Measurements from ENCODE around the gene B4GAT1.
"Not testable (repeated sequence)": the region's sequence is repeated elsewhere in the genome, so short reads cannot be mapped to it uniquely, and the experiment has no call there.

Gene B4GAT1

GRCh38 chr11:66311965-66312548 is 35.4 kb downstream of the B4GAT1 start:
- DNase-seq (ENCODE audit: low read depth): peak; percentile 97
- peak; percentile 96 for TF ChIP-seq CTCF (conservative IDR thresholded peaks at IDR 0.05; ENCODE audit: low read depth, low read length)
- H3K4me3 ChIP-seq (ENCODE audit: low read depth, low read length): peak overlapping the region; percentile 65

GRCh38 chr11:66311470-66311964 is 35.9 kb downstream of the B4GAT1 start:
- DNase-seq (ENCODE audit: low read depth): no peak
- peak overlapping the region; percentile 65 for H3K4me3 ChIP-seq (ENCODE audit: low read depth, low read length)
- no peak for TF ChIP-seq CTCF (conservative IDR thresholded peaks at IDR 0.05; ENCODE audit: low read depth, low read length)

- not testable (repeated sequence) for H3K4me3 ChIP-seq (ENCODE audit: low read depth, low read length)
Observed at GRCh38 chr11:66310803-66311440, 36.5 kb downstream of the B4GAT1 start.

GRCh38 chr11:66310324-66310723 is 37.1 kb downstream of the B4GAT1 start:
- DNase-seq (ENCODE audit: low read depth): no peak
- TF ChIP-seq CTCF (conservative IDR thresholded peaks at IDR 0.05; ENCODE audit: low read depth, low read length): no peak
- no peak overlapping the region for H3K4me3 ChIP-seq (ENCODE audit: low read depth, low read length)

More at GRCh38 chr11:66310803-66311440, 36.5 kb downstream of the B4GAT1 start:
- not testable (repeated sequence) for DNase-seq (ENCODE audit: low read depth)

GRCh38 chr11:66309475-66309874 is 38.0 kb downstream of the B4GAT1 start:
- H3K4me3 ChIP-seq (ENCODE audit: low read depth, low read length): no peak overlapping the region
- DNase-seq (ENCODE audit: low read depth): no peak
- no peak for TF ChIP-seq CTCF (conservative IDR thresholded peaks at IDR 0.05; ENCODE audit: low read depth, low read length)

GRCh38 chr11:66302656-66303055 is 44.8 kb downstream of the B4GAT1 start:
- TF ChIP-seq CTCF (conservative IDR thresholded peaks at IDR 0.05; ENCODE audit: low read depth, low read length): no peak
- H3K4me3 ChIP-seq (ENCODE audit: low read depth, low read length): no peak overlapping the region
- no peak for DNase-seq (ENCODE audit: low read depth)

- DNase-seq (ENCODE audit: low read depth): no peak
- no peak overlapping the region for H3K4me3 ChIP-seq (ENCODE audit: low read depth, low read length)
- TF ChIP-seq CTCF (conservative IDR thresholded peaks at IDR 0.05; ENCODE audit: low read depth, low read length): no peak
Observed at GRCh38 chr11:66299186-66299585, 48.2 kb downstream of the B4GAT1 start.

Data from choroid plexus epithelial cell (primary cell).